Peyer's patch (tissue), 4 donors: Measurements from ENCODE around the gene OSBPL5.

Experiments used
- POLR2A ChIP-seq, 2 donors: fragments of 450-650 bp; IDR thresholded peaks; one replicate each; pipeline ENCODE4 v1.5.1; 2017; ENCODE audit warnings: antibody characterized with exemption in 2 of 2, mild to moderate bottlenecking in 2 of 2, moderate library complexity in 2 of 2
- TF ChIP-seq, protein P1 (sequence below), 6 experiments: fragments of 450-650 bp in 4 of 6; fragments of 200-600 bp in 2 of 6; sonication (generic) in 1 of 6; IDR thresholded peaks; one replicate each; pipeline ENCODE4 v1.5.1; 2017 to 2019; ENCODE audit warnings: antibody characterized with exemption in 6 of 6, mild to moderate bottlenecking in 3 of 6, moderate library complexity in 1 of 6

DNA sequence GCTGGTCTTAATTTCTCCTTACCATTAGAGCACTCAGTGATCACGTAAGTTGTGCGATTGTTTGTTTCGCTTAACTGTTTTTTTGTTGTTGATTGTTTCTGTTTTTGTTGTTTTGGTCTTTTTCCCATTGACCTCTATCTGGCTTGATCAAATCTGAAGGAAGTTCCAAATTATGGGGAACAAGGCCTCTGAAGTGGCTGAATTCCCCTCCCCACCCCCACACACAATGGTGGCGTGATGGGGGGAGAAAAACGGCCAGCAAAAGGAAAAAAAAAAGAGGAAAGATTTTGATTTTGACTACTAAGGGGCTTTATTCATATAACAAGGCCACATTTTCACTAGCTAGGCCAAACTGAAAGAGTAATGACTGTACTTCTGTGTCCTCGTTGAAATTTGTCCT lies 53.6 kb downstream of the OSBPL5 start:
- TF ChIP-seq, protein P1, sequence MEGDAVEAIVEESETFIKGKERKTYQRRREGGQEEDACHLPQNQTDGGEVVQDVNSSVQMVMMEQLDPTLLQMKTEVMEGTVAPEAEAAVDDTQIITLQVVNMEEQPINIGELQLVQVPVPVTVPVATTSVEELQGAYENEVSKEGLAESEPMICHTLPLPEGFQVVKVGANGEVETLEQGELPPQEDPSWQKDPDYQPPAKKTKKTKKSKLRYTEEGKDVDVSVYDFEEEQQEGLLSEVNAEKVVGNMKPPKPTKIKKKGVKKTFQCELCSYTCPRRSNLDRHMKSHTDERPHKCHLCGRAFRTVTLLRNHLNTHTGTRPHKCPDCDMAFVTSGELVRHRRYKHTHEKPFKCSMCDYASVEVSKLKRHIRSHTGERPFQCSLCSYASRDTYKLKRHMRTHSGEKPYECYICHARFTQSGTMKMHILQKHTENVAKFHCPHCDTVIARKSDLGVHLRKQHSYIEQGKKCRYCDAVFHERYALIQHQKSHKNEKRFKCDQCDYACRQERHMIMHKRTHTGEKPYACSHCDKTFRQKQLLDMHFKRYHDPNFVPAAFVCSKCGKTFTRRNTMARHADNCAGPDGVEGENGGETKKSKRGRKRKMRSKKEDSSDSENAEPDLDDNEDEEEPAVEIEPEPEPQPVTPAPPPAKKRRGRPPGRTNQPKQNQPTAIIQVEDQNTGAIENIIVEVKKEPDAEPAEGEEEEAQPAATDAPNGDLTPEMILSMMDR (IDR thresholded peaks at IDR 0.05), result no peak
- no peak for TF ChIP-seq POLR2A (IDR thresholded peaks at IDR 0.05)
